NCI-H146 treated with DMSO at 0.1 percent for 48 hours (cell line): ENCODE measurements around the gene ATP2B2.

Experiments
- DNase-seq: peaks from one replicate; lab custom pipeline; 2025; ENCODE audit not compliant: unreplicated experiment; lab: John Stamatoyannopoulos, UW

ATP2B2 gene

DNA sequence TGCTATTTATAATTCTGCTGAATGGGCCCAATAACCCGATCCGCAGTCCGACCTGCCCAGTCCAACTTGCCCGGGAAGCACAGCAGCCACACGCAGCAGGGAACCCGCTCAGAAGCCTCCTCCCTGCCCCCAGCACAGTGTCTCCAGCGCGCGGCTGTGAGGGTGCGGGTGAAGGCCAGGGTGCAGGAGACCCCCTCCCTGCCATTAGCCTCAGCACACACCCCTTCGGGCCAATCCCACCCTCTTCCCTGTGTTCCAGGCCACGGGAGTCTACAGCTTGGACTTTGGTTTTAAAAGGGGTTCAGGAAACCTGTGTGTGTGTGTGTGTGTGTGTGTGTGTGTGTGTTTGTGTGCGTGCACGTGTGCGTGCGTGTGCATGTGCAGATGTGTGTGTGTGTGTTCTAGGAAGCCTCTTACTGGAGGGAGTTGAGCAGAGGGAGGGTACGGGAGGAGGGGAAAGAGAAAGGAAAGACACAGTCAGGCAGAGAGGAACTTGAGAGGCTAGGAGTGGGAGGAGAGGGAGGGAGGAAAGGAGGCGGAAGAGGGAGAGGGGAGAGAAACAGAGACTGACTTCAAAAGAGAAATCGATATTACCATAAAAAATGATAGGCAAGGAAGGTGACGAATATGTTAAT is 34.2 kb downstream of the ATP2B2 start:
- no peak for DNase-seq

GRCh38 chr3:10470120-10471053 is 35.0 kb downstream of the ATP2B2 start:
- no peak for DNase-seq

GRCh38 chr3:10469441-10470119 is 35.8 kb downstream of the ATP2B2 start:
- no peak for DNase-seq

GRCh38 chr3:10468613-10469354 is 36.6 kb downstream of the ATP2B2 start:
- no peak for DNase-seq

DNA sequence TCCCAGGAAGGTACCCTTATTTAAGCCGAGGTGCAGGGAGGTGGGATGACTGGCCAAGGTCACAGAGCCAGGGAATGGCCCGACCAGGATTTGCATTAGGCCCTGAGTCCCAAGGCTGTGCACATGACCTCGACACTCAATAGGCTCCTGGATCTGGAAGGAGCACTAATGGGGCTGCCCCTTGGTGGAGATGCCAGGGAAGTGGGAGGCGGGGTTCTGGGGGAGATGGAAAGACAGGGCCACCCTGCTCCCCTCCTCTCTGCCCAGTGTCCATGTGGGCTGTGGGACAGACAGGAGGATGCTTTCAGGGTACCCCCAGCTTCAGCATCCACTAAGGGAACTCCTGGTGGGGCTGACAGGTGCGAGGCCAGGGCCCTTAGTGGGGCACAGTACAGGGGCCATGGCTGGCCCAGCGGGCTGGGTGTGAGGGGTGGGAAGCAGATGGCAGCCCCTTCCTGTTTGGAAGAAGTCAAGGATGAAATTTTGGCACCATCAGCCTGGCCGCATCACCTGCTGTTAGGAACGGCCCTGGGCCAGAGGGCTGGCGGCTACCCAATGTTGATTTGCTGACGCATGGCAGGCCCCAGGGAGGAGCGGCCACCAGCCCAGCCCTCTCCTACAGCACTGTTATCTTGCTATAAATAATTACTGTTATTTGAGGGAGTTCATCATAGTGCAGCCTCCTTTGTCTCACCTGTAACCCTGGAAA is 37.3 kb downstream of the ATP2B2 start:
- DNase-seq: no peak

DNA sequence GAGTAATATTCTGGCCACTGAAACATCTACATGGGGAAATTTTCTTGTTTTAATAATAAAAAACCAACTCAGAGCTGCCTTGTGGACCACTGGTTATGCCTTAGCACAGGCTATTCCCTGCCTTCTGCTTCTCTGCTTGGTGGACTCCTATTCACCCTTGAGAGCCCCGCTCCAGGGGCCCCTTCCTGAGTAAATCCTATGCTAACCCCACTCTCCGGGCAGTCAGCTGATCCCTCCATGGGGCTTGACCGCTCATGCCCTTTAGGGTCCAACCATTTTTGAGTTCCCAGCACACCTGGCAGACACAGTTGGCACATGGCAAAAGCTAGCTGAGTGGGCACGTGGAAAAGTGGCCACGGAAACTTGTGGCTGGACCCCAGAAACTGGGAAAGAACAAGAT is 38.2 kb downstream of the ATP2B2 start:
- DNase-seq: no peak

DNA sequence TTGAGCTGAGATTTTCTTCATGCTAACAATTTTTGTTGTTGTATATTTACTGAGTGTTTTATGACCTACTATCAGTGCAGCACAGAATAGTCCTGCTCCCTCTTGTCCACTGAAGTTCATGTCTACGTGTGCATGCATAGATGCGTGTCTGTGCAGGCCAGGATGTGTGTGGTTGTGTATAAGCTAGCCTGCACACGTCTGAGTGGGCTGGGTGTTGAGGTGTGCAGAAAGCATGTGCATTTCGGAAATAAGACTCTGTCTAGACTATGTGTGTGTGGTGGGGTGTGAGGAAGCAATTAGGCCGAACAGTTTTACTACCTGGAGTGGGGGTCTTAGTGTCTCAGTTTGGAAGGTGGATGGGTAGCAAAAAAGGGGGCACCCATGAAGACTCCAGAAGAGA is 39.2 kb downstream of the ATP2B2 start:
- no peak for DNase-seq

DNA sequence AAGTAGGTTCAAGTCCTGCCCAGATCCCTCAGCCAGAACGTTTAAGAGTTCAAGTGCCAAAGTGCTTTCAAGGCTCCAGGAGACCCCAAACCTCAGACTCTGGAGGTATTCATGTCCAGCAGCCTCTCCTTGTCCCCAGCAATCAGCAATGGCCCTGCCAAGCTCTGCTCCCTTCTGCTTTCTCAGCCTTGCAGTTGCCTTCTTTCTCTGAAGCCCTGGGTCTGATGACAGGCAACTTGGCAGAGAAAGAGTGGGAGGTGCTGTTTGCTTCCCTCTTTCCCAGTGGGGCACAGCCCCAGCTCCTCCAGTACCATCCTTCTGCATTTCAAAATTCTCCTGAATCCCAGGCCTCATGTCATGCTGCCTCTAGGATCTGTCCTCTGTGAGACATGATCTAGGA is 40.2 kb downstream of the ATP2B2 start:
- no peak for DNase-seq

GRCh38 chr3:10463533-10464434 is 41.6 kb downstream of the ATP2B2 start:
- no peak for DNase-seq

DNA sequence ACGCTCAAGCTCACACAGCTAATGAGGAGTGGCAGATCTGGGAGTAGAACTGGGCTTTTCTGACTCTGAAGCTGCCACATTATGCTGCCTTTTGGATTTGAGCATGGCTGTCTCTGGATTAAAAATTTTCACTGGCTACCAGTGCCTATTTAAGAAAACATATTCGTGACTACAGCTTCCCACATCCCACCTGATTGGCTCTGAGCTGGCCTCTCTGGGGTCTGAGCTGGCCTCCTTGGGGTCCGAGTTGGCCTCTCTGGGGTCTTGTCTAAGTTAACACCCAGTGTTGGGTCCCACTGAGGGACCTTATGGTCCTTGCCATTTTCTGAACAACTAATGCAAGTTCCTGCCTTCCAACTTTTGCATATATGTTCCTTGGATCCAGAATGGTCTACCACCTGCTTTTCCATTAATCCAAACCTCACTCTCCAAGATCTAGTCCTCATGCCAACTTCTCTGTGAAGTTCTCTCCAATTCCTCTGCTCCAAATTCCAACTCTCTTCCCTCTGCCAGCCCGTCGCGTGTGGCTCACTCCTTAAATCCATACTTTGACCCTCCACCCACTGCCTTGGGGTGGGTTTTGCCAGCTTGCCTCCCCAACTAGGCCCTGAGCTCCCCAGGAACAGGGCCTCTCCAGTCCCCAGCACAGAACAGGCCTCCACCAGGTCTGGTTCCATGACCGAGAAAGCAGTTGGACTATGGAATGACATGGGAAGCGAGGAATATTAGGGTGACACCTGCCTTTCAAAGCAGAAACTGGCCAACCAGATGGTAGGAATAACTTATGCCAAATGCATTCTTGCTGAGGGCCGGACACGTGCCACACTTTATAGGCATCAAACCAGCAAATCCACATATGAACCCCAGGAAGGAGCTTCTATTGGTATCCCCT is 42.5 kb downstream of the ATP2B2 start:
- no peak for DNase-seq

DNA sequence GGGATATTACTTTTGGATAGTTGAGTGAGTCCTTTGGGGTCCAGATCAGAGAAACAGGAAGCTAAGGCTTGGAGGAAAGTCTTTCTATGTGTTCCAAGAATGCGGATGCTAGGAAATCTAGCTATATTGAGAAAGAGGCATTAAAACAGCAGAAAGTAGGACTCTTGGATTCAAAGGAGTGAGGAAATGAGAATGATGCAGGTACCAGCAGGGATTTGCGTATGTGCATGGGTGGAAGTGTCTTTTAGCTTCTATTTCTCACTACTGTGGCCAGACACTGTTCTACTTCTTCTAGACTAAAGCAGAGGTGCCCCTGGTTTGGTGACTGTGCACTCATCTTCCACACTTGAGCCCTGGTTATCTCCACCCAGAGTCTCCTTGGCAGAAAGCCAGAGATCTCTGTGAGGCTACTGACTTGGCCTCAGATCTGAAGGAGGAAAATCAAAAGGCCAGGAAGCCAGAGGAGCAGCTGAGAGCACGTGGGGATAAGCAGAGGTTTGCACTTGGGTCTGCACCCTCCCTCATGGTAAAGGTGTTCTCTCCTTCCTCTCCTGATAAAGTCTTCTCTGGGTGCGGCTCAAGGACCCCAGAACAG is 44.3 kb downstream of the ATP2B2 start:
- no peak for DNase-seq

- no peak for DNase-seq
Observed at GRCh38 chr3:10459954-10460754, 45.2 kb downstream of the ATP2B2 start.

DNA sequence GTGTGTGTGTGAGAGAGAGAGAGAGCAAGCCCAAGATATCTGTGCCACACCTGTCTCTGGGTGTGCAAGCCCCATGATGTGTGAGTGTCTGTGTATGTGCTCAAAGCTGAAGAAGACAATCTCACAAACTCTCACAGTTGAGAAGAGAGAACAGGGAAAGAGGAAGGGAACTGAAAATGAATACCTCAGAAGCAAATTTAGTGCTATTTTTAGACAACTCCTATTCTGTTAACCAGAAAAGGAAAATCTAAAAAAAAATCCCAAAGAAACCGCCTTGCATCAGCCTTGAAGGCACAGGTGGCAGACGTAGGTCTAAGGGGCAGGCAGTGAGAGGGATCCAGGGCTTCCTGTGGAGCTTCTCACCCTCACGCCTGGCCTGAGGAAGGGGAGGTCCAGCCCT is 47.8 kb downstream of the ATP2B2 start:
- no peak for DNase-seq

DNA sequence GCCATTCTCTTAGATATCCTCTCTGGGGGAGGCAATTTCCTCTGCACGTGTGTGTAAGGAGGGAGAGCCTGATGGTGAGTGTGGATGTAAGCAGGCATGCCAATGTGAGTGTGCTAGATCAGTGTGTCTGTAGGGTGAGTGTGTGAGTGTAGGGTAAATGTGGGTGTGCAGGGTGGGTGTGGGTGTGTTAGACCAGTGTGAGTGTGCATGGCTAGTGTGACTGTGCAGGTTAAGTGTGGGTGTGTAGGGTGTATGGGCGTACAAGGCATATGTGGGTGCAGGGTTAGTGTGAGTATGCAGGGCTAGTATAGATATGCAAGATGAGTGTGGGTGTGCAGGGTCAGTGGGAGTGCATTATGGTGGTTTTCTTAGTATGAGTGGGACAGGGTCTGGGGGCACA is 48.4 kb downstream of the ATP2B2 start:
- no peak for DNase-seq

GRCh38 chr3:10455545-10455914 is 49.9 kb downstream of the ATP2B2 start:
- no peak for DNase-seq

- DNase-seq: no peak
Observed at GRCh38 chr3:10454907-10455544, 50.4 kb downstream of the ATP2B2 start.
